ENCODE measurements around the gene TRAP1.

The TRAP1 gene

DNA sequence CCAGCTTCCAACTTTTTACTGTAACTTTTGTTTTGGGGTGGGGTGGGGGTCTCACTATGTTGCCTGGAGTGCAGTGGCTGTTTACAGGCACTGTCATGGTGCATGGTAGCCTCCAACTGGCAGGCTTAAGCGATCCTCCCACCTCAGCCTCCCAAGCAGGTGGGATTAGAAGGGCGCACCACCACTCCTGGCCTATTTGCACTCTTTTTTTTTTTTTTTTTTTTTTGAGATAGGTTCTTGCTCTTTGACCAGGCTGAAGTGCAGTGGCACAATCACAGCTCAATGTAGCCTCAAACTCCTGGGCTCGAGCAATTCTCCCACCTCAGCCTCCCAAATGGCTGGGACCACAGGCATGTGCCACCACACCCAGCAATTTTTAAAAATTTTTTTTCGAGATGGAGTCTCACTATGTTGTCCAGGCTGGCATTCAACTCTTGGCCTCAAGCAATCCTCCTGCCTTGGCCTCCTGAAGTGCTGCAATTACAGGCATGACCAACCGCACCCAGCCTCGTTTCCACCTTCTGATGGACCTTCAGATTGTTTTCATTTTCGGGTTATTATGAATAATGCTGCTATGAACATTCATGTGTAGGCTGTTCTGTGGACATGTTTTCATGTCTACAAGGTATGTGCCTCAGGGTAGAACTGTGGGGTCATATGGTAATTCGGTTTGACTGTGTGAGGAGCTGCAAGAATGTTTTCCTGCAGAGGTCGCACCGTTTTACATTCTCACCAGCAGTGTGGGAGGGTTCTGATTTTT lies 10.9 kb downstream of the TRAP1 start:
- DNase-seq = no peak

DNA sequence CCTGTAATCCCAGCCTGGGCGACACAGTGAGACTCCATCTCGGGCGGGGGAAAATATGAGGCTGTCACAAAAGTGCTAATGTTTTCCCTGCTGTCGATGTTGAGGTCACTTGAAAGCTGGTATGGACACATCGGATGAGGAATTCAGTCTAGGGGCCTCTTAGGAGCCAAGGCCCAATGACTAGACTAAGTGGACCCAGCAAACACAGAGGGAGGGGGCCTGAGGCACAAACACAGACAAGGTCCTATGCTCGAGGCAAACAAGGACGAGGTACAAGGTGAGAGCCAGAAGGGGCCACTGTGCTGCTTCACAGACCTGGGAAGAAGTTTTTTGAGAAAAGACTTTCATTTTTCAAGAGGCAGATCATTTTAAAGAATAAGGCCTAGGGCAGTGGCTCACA lies 15.2 kb downstream of the TRAP1 start:
- DNase-seq = no peak

DNA sequence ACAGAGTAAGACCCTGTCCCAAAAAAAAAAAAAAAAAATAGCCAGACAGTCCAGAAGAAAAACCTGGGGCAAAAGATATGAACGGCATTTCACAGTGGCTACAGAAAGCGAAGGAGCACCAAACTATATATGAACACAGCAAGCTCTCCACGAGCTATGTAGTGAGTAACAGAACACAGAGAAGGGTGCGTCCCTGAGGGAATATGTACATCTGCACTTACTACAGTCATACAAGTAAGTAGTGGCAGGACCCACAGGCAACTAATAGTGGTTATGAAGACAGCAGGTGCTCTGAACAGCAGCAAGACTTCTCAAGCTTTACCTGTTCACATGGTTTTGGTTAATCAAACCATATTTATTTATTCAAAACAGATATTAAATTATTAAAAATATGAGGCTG lies 15.8 kb downstream of the TRAP1 start:
- no peak for DNase-seq

DNA sequence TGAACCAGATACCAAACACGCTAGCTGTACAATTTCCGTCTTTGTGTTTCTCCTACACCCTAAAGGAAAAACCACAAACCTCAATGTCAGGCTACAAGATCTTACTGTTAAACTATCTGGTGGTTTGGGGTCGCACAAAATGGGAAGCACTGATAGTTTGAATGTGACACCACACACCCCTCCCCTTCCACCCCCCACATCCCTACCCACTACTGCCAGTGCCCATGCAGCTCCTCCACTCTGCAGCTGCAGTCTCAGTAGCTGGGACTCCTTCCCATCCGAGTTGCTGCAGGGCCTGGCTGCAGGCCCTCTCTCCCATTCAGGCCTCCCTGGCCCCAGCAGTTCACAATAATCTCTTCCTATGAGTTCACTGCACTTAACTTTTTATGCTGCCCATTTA lies 18.4 kb downstream of the TRAP1 start:
- DNase-seq = no peak

DNA sequence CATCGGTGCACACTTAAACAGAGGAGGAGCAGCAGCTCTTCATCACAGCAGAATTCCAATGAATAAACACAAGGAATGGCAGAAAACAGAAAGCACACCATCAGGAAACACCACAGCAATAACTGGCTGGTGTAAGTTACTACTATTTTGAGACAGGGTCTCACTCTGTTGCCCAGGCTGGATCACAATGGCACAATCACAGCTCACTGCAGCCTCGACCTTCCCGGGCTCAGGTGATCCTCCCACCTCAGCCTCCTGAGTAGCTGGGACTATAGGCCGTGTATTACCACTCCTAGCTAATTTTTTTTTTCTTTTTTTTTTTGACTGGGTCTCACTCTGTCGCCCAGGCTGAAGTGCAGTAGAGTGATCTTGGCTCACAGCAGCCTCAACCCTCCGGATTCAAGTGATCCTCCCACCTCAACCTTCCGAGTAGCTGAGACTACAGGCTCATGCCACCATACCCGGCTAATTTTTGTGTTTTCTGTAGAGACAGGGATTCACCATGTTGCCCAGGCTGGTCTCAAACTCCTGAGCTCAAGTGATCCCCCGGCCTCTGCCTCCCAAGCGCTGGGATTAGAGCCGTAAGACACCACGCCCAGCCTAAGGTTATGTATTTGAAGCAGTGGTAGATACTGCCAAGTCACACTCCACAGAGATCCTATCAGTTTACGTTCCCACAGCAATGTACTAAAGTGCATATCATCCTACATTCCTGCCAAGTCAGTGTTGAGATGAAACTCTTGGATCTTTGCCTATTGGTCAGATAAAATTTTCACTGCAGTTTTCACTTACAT lies 20.7 kb downstream of the TRAP1 start:
- no peak for DNase-seq

DNA sequence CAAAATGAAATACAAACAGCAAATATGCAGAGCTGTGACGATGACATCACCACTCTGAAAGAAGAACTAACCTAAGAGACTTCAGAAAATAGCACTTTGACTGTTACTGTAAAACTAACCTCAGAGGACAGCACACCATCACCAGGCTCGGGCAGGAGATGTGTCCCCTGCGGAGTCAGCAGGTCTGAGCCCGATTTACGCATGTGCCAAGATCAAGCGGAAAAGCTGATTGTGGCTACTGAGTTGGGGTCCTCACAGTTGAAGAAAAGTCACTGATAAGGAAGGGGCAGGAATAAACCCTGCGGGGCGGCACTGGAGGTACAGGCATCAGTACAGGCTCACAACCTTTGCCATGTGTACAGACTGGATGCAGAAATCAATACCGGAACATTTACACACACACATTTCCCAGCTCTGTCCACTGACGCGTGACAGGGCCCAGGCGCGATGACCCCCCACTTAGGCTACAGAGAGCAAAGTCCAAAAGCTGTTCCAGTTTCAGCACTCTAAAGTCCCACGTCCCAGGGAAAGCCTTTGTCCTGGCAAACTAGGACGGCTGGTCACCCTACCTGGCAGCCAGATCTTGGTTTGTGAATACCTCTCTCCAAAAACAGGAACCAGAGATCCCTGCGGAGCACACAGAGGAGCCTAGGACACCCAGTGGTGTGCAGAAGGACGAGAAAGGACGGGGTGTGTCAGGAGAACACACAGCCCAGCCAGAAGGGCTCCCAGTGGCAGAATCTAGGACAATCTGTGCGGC lies 21.5 kb downstream of the TRAP1 start:
- DNase-seq = no peak

DNA sequence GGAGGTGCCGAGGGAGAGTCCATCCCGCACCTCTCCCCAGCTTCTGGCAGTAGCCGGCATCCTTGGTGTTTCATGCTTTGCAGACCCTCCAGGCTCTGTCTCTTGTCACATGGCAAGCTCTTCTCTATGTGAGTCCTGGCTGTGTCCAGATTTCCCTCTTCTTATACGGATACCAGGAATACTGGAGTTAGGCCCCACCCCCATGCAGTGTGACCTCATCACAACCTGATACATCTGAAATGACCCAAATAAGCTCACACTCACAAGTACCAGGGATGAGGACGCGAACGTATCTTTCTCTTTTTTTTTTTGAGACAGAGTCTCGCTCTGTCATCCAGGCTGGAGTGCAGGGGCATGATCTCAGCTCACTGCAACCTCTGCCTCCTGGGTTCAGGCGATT lies 23.3 kb downstream of the TRAP1 start:
- no peak for DNase-seq

DNA sequence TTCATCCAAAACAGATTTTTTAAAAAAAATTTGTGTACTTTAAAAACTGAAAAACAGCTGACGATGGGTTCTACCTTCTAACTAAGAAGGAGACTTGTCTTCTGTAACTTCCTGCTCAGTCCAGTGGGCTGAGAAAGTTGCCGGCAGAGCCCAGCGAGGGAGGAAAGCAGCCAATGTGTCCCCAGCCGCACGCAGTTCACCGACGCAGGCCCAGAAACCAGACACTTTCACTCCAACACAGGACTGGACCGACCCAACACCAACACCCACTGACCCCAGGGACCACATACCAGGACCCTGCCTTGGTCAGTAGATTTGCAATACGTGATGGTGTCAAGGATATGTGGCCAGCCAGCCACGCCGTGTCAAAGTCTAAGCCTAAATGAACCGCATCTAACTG lies 25.6 kb downstream of the TRAP1 start:
- no peak for DNase-seq

DNA sequence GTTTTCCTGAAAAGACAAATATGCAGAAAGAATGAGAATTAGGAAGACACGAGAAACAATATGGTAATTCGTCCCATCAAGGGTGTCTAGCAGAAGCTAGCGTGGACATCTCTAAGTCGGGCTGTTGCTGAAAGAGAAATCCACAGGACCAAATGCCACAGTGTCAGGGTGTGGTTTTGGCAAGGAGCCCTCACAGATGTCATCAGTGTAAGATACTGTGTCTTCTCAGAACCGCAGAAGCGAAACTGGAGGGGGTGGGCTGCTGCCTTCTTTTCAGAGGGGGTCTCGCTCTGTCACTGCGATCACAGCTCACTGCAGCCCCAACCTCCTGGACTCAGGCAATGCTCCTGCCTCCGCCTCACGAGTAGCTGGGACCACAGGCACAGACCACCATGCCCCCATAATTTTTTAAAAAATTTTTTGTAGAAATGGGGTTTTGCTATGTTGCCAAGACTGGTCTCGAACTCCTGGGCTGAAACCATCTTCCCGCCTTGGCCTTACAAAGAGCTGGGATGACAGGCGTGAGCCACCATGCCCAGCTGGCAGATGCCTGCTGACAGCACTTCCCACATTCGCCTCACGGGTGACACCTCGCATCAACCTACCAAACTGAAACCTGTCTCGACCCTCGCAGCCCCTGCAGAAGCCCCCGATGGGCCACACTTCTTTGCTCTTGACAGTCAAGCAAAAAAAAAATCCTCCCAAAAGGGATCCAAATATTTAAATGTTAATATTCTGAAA lies 26.2 kb downstream of the TRAP1 start:
- no peak for DNase-seq

DNA sequence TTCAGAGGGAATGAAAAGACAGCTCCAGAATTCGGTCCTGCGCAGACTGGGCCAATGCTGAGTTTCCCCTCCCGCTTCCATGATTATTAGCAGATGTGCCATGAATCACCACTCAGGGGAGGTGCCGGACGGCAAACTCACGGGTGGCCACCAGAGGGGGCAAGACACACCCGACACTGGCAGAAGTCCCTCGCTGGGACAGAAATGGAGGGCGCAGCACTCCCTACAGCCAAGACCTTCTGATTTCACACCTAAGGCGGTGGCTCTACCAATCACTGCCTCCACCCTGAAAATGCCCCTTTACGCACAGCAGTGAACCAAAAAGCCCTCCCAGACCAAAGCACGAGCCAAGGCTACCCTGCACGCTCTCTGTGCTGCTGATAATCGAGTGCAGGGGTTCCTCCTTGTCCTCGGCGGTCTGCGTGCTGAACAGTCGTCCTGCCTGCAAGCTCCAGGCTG lies 26.8 kb downstream of the TRAP1 start:
- DNase-seq = peak; percentile 83

DNA sequence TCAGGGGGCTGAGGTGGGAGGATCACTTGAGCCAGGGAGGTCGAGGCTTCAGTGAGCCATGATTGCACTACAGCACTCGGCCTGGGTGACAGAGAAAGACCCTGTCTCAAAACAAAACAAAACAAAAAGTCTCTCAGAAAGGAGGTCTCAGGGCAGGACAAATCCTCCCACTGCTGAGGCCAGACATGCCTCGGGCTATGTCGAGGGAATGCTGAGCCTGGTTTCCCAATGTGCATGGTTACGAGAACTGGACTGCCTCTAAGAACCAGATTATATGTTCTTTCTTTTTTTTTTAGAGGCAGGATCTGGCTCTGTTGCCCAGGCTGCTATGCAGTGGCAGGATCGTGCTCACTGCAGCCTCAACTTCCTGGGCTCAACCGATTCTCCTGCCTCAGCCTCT lies 27.6 kb downstream of the TRAP1 start:
- DNase-seq = no peak

DNA sequence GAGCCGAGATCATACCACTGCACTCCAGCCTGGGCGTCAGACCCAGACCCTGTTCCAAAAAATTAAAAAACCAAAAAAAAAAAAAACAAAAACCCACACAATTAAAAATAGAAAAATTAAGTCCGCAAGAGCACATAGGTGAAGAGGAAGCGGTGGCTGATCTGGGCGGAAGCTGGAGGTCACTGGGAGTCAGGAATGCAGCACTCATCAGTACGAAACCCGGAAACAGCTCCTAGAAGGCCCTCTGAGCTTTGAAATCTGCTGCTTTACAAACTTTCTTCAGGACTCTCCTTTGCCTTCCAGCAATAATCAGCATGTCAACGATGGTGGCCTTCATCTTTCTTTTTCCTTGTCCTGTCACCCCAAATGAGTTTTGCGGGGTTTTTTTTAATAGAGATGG lies 29.5 kb downstream of the TRAP1 start:
- DNase-seq = no peak

DNA sequence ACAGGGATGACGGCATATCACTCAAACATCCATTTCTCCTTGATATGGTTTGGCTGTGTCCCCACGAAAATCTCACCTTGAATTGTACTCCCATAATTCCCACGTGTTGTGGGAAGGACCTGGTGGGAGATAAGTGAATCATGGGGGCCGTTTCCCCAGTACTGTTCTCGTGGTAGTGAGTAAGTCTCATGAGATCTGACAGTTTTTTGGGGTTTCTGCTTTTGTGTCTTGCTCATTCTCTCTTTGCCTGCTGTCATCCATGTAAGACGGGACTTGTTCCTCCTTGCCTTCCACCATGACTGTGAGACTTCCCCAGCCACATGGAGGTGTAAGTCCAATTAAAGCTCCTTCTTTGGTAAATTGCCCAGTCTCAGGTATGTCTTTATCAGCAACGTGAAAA lies 30.3 kb downstream of the TRAP1 start:
- DNase-seq = no peak

DNA sequence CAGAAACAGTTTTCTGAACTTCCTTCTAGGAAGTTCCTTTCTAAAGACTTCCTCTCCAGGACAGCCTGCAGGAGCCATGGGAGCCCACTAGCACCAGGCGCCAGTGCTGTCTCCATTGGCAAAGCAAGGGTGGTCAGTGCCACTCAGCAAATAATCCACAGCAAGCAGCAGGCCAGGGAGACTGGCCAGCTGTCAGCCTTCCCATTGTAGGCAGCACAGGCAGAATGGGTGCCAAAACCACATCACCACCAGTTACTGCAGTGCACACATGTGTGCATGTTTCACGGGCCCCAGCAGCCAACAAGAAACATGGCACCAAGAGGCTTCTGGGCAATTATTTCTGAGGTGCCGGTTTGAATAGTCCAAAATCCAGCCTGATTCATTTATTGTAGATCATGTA lies 36.1 kb downstream of the TRAP1 start:
- DNase-seq = no peak

DNA sequence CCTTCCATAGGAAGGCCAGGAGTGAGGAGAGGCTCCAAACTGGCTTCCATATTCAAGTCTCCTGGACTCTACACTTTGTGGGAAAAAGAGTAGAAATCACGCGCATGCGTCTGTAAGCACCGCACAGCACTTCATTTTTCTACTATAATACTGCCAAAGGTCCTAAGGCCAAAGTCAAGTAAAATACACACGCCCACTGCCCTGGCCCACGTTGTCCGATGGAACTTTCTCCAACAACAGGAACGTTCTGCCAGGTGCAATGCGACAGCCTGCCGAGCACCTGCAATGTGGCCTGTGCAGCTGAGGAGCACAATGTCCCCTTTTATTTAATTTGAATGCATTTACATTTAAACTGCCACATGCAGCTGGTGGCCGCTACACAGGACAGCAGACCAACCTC lies 39.3 kb downstream of the TRAP1 start:
- DNase-seq = no peak

DNA sequence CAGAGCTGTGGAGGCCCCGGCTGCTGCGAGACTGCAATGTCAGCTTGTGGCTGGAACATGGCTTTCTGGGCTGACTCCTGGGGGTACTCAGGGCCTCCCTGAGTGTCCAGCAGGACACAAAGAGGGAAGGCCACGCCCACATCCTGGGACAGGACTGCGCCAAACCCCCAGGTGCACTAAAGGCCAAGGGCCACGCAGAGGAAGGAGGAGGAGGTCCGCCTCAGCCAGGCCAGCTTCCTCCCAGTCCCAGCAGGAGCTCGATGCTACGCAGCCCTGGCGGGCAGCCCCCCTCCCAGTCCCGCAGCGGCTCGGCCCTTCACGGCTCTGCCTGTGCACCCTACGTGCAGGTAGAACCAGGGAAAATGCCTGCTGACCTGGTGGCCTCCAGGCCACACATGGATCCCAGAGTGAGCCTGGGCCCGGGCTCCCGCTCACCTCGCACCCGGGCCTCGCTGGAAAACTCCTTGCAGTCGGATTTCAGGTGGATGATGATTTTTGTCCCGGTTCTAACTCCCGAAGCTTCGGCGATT lies 41.7 kb downstream of the TRAP1 start:
- DNase-seq = no peak

DNA sequence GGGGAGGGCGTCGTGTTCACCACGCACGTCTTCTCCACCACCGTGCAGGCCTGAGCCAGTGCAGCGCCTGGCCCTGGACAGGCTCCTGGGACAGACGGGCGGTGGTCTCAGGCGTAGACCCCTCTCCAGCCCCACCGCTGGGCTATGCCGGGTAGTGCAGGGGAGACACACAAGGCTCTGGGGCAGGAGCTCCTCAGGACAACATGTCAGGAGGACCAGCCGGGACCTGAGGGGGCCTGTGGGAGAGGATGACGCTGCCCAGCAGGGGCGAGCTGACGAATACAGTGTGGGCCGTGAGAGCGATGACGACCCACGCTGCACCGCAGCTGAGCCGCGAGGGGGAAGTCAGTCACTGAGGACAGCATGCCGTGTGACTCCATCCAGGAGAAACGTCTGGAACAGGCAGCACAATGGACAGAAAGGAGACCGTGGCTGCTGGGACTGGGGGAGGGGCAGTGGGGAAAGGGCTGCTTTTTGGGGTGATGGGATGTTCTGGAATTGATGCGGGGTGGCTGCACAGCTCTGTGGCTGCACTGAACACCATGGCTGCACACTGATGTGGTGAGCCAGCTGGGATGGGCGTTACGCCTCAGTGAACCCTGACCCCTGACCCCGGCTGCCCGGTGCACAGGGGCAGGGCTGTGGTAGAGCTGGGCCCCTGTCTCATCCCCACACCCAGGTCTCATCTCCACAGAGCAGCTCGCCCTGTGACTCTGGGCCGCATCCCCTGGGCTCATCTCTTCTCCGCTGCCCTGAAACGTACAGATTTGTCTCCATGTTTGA lies 42.6 kb downstream of the TRAP1 start:
- DNase-seq = no peak

DNA sequence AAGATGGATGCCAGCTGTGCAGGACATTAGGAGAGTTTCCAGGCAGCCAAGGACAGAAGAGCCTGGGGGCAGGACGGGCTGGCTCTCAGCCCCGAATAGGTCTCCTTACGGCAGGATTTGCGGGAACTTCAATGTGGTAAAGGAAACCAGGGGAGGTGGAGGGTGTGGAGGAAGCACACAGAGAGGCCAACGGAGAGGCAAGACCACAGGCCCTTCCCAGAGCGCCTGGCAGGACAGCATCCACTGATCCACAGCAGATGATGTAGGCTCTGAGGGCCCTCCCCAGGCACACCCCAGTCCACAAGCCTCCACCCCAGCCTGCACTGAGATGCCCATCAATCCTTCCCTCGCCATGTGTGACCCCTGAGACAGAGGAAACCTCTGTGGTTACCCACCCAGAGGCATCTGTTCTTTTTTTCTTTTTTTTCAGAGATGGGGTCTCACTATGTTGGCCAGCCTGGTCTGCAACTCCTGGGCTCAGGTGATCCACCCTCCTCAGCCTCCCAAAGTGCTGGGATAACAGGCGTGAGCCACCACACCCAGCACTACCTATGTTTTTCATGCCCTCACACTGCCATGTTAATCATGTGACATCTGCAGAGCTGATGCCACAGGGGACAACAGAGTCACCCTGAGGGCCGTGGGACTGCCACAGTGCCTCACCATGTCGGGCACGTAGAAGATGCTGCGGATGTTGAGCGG lies 43.5 kb downstream of the TRAP1 start:
- no peak for DNase-seq

DNA sequence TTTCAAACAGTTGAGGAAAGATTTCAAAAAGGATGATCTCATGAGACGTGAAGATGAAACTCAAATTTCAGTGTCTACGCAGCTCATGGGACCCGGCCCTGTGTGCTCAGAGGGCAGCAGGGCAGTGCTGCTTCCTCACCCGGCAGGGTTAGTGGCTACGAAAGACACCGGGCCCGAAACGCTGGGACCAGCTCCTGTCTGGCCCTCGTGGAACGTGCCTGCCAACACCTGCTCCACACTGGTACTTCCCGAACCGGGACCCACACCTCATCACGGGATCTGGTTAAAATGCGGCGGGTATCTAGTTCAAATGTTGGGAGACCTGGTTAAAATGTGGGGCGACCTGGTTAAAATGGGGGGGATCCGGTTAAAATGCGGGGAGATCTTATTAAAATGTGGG lies 44.1 kb downstream of the TRAP1 start:
- no peak for DNase-seq

DNA sequence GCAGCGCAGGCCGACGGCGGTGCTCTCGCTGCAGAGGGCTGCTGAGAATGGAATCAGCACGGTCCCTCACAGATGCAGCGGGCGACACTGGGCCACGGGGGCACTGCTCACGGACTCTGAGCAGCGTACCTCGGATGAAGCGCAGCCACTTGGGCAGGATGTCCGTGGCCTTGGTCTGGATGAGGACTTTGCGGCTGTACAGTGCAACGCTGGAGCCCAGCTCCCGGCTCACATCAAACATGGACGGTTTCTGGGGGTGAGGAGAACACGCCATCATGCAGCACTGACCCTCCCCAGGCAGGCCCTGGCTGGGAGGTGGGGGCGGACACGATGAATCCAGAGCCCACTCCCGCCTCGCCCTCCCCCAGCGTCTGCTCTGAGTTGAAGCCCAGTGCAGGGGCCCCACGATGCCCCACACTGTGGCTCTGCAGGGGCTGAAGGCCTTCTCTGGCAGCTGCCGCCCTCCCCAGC lies 44.7 kb downstream of the TRAP1 start:
- no peak for DNase-seq

DNA sequence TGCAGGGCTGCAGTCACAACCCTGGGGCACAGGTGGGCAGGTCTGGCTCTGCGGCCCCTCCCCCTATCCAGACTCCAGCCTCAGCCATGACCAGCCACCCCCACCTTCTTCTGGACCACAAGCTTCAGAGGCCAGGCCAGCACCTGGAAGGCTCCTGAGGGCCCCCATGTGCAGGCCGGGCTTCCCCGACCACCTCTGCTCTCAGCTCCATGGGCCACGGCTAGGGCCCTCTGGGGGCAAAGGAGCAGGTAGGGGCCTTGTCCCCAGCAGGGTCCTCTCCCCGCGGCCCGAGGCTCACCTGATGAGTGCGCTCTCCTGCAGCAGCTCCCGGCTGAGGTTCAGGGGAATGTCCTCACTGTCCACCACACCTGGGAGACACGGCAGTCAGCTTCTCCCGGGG lies 45.9 kb downstream of the TRAP1 start:
- no peak for DNase-seq
